Activated B cell treated with CpG ODN at 0.5 μM for 24 hours (primary cell): Measurements from ENCODE around the gene DGCR8. TPM values are rescaled to one million over a fixed set of nuclear protein-coding genes. Genes with fewer than 3 reads are reported as not detected.

ENCODE experiments used
- ATAC-seq: fragments of 200-7000 bp; cut with Tn5 transposase; one replicate; pipeline ENCODE4 v1.10.0; 2021; ENCODE audit warnings: low read depth, mild to moderate bottlenecking, moderate library complexity
- CTCF ChIA-PET: fragments of 350-600 bp; sonication (Branson Sonifier 250); formaldehyde crosslinking; loops from one replicate; lab custom pipeline; 2021; ENCODE audit warnings: antibody characterized with exemption; lab: Charles Lee
- POLR2A ChIA-PET: fragments of 350-600 bp; sonication (Branson Sonifier 250); formaldehyde crosslinking; loops from one replicate; lab custom pipeline; 2021; ENCODE audit warnings: antibody characterized with exemption; lab: Charles Lee
- DNase-seq: peaks from one replicate; pipeline ENCODE4 v3.0.0; 2022
- H3K27ac Mint-ChIP-seq: one replicate; pipeline ENCODE4 v1.8.0; 2020; ENCODE audit warnings: mixed read lengths
- H3K27me3 Mint-ChIP-seq: one replicate; pipeline ENCODE4 v1.8.0; 2021; ENCODE audit warnings: mixed read lengths
- H3K36me3 Mint-ChIP-seq: one replicate; pipeline ENCODE4 v1.8.0; 2021; ENCODE audit warnings: low read depth, mixed read lengths
- H3K4me1 Mint-ChIP-seq: one replicate; pipeline ENCODE4 v1.8.0; 2021; ENCODE audit warnings: mixed read lengths
- H3K4me3 Mint-ChIP-seq: one replicate; pipeline ENCODE4 v1.8.0; 2020; ENCODE audit warnings: mild to moderate bottlenecking, mixed read lengths
- H3K9me3 Mint-ChIP-seq: one replicate; pipeline ENCODE4 v1.8.0; 2020; ENCODE audit warnings: mixed read lengths
- CTCF ChIP-seq: fragments of 200-600 bp; IDR thresholded peaks from one replicate; pipeline ENCODE4 v1.8.0; 2022; ENCODE audit warnings: antibody characterized with exemption, mild to moderate bottlenecking
- intact Hi-C: fragments of 100-400 bp; cut with micrococcal nuclease; formaldehyde crosslinking; loops from one replicate; pipeline ENCODE4 v1.15.1; 2024
- total RNA-seq: library from RNA; stranded (reverse); gene quantifications from 2 replicates; pipeline ENCODE4 v1.2.3, GENCODE V29; 2022

DGCR8 gene
- total RNA-seq, 1 donor from 2014 or later: 35.5 TPM

GRCh38 chr22:20043057-20043996 is 36.7 kb upstream of the DGCR8 start:
- no peak for DNase-seq
- H3K36me3 Mint-ChIP-seq: peaks cover 63% of the 10 kb centered on the region
- POLR2A ChIA-PET: no interaction called here
- H3K27me3 Mint-ChIP-seq: no peaks in the 10 kb centered on the region
- H3K9me3 Mint-ChIP-seq: no peaks in the 10 kb centered on the region
- peaks cover 6% of the 10 kb centered on the region for H3K4me1 Mint-ChIP-seq
- intact Hi-C loops: no loop called here
- CTCF ChIA-PET: no interaction called here
- ATAC-seq: no peak
- no peak overlapping the region for H3K27ac Mint-ChIP-seq
- TF ChIP-seq CTCF: no peak
- no peak overlapping the region for H3K4me3 Mint-ChIP-seq

DNA sequence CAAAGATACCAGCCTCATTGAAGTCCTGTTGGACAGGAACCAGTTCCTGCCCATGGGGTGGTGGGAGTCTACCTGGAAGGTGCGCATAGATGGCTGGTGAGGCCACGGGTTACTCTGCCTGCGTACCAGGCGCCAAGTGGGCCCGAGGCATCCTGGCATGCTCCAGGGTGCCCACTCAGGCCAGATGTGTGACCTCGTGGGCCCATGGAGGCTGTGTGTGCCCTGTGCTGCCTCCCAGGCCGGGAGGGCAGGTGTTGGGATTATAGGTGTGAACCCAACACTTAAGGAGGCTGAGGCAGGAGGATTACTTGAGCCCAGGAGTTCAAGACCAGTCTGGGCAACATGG is 36.1 kb upstream of the DGCR8 start:
- Mint-ChIP-seq H3K27ac (no peak overlapping the region), H3K9me3 (no peaks in the 10 kb centered on the region), H3K36me3 (peaks cover 64% of the 10 kb centered on the region), H3K4me1 (peaks cover 4% of the 10 kb centered on the region), H3K4me3 (no peak overlapping the region), H3K27me3 (no peaks in the 10 kb centered on the region)
- ATAC-seq (no peak), DNase-seq (no peak)
- CTCF ChIA-PET: no interaction called here
- POLR2A ChIA-PET: no interaction called here
- intact Hi-C loops: no loop called here
- no peak for TF ChIP-seq CTCF

GRCh38 chr22:20044495-20045151 is 35.4 kb upstream of the DGCR8 start:
- DNase-seq: no peak
- ChIA-PET CTCF (no interaction called here), POLR2A (no interaction called here)
- no peak for TF ChIP-seq CTCF
- no peak overlapping the region for H3K4me3 Mint-ChIP-seq
- no peak overlapping the region for H3K27ac Mint-ChIP-seq
- H3K27me3 Mint-ChIP-seq: no peaks in the 10 kb centered on the region
- ATAC-seq: no peak
- peaks cover 65% of the 10 kb centered on the region for H3K36me3 Mint-ChIP-seq
- H3K9me3 Mint-ChIP-seq: no peaks in the 10 kb centered on the region
- intact Hi-C loops: no loop called here
- H3K4me1 Mint-ChIP-seq: peaks cover 4% of the 10 kb centered on the region

GRCh38 chr22:20046730-20047129 is 33.3 kb upstream of the DGCR8 start:
- intact Hi-C loops: no loop called here
- peaks cover 2% of the 10 kb centered on the region for H3K4me1 Mint-ChIP-seq
- no peak overlapping the region for H3K27ac Mint-ChIP-seq
- CTCF ChIA-PET: no interaction called here
- H3K27me3 Mint-ChIP-seq: no peaks in the 10 kb centered on the region
- peaks cover 61% of the 10 kb centered on the region for H3K36me3 Mint-ChIP-seq
- H3K9me3 Mint-ChIP-seq: no peaks in the 10 kb centered on the region
- no peak overlapping the region for H3K4me3 Mint-ChIP-seq
- POLR2A ChIA-PET: no interaction called here
- no peak for DNase-seq
- no peak for TF ChIP-seq CTCF
- no peak for ATAC-seq

DNA sequence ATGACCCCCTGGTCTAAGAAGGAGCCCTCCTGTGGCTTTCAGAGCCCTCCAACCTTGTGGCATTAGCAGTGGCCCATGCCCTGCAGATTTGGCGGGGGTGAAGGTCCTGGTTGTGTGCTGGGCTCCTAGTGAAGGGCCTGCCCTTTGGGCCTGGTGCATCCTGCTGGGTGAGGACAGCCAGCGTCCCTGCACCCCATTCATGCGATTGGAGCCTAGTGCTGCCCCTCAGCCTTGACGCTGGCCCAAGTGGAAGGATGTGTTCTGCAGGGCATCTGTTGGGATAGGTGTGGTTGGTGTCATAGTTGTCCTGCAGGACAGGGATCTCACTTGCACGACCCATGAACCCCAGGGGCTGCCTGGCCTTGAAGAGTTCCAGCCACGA is 28.1 kb upstream of the DGCR8 start:
- H3K4me1 Mint-ChIP-seq: no peaks in the 10 kb centered on the region
- intact Hi-C loops: no loop called here
- no peak for TF ChIP-seq CTCF
- ChIA-PET CTCF (no interaction called here), POLR2A (no interaction called here)
- ATAC-seq: no peak
- no peak overlapping the region for H3K27ac Mint-ChIP-seq
- no peak overlapping the region for H3K4me3 Mint-ChIP-seq
- DNase-seq: no peak
- no peaks in the 10 kb centered on the region for H3K27me3 Mint-ChIP-seq
- peaks cover 73% of the 10 kb centered on the region for H3K36me3 Mint-ChIP-seq
- no peaks in the 10 kb centered on the region for H3K9me3 Mint-ChIP-seq
